Measurements from ENCODE around the gene OXLD1. TPM values are rescaled to one million over a fixed set of nuclear protein-coding genes. Genes with fewer than 3 reads are reported as not detected.

Gene OXLD1
- polyA plus RNA-seq, 1 of the 3 experiments (the other 2 are of a cell fraction), result 103 TPM

DNA sequence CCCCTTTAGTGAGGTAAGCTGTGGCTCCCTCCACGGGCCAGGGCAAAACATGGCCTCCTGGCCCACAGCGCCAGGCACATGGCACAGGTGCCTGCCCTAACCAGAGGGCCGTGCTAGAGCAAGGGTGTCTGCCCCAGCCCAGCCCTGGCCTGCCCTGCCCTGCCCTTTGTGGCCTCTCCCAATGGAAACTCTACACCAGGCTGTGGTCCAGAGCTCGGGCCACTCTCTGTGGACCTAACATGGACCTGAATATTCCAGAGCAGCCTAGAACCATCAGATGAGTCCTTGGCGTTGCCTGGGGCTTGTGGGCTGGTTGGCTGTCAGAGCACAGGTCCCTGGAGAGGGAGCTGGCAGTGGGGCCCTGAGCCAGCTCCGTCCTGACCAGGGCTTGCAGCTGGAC is 28.8 kb upstream of the OXLD1 start:
- Histone ChIP-seq H3K4me2 (no peak overlapping the region), H3F3A (replicated peaks; ENCODE audit: insufficient read depth) (peaks cover 31% of the 10 kb centered on the region), H4K20me1 (ENCODE audit: insufficient read depth) (peaks cover 52% of the 10 kb centered on the region), H3K9me2 (no peaks in the 10 kb centered on the region), H3K4me1 (ENCODE audit: control insufficient read depth in 1 of 2, insufficient read depth in 2 of 2, low read depth in 1 of 2, low read length in 1 of 2) (no peaks in the 10 kb centered on the region), H2AFZ (ENCODE audit: low read depth) (no peak overlapping the region), H3K36me3 (replicated peaks in 1 of 2; ENCODE audit: control insufficient read depth in 1 of 2, insufficient read depth in 2 of 2, low read length in 1 of 2) (peaks cover 49 to 84% of the 10 kb centered on the region in 2 experiments), H3K27me3 (ENCODE audit: insufficient read depth) (no peaks in the 10 kb centered on the region), H3K79me2 (ENCODE audit: insufficient read depth) (peaks cover 94% of the 10 kb centered on the region), H3K4me3 (ENCODE audit: low read depth in 2 of 2, low read length in 1 of 2) (no peak overlapping the region), H3K27ac (ENCODE audit: low read depth in 2 of 2, low read length in 1 of 2) (no peak overlapping the region), H3K9me3 (no peaks in the 10 kb centered on the region), H3K9ac (no peak overlapping the region)
- CTCF ChIA-PET, result interaction anchor here (0.6 to 1.8 kb wide), 4 partner anchors 17 to 24 kb away, joined by 3 to 9 read pairs (median 3); no protein-coding TSS in a partner anchor
- no peak for TF ChIP-seq RAD21 (IDR thresholded peaks at IDR 0.05; ENCODE audit: low read length)
- no peak for DNase-seq
- POLR2A ChIA-PET, result interaction anchor here (0.7 to 1.3 kb wide), 2 partner anchors 12 kb away, joined by 3 to 5 read pairs; partner anchors contain the start of genes ARL16 and HGS
- WGBS (ENCODE audit: low lambda C conversion rate), result 90% methylated on average over 2 of the region's 6 CpGs

DNA sequence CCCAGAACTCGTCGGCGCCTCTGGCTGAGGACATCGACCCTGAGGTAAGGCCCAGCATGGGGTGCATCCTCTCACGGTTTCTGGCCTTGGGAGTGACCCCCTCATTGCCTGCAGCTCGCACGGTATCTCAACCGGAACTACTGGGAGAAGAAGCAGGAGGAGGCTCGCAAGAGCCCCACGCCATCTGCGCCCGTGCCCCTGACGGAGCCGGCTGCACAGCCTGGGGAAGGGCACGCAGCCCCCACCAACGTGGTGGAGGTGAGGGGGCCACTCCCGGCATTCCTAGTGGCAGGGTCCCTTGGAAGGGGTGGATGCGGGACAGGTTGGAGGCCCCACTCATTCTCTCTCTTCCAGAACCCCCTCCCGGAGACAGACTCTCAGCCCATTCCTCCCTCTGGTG is 28.4 kb upstream of the OXLD1 start:
- Histone ChIP-seq H3K27me3 (ENCODE audit: insufficient read depth) (no peaks in the 10 kb centered on the region), H2AFZ (ENCODE audit: low read depth) (no peak overlapping the region), H3K9me3 (no peaks in the 10 kb centered on the region), H4K20me1 (ENCODE audit: insufficient read depth) (peaks cover 56% of the 10 kb centered on the region), H3K9ac (no peak overlapping the region), H3F3A (replicated peaks; ENCODE audit: insufficient read depth) (peaks cover 31% of the 10 kb centered on the region), H3K9me2 (no peaks in the 10 kb centered on the region), H3K4me2 (no peak overlapping the region), H3K79me2 (ENCODE audit: insufficient read depth) (peaks cover 94% of the 10 kb centered on the region), H3K36me3 (replicated peaks in 1 of 2; ENCODE audit: control insufficient read depth in 1 of 2, insufficient read depth in 2 of 2, low read length in 1 of 2) (peaks cover 47 to 88% of the 10 kb centered on the region in 2 experiments), H3K27ac (ENCODE audit: low read depth in 2 of 2, low read length in 1 of 2) (no peak overlapping the region), H3K4me1 (ENCODE audit: control insufficient read depth in 1 of 2, insufficient read depth in 2 of 2, low read depth in 1 of 2, low read length in 1 of 2) (no peaks in the 10 kb centered on the region), H3K4me3 (ENCODE audit: low read depth in 2 of 2, low read length in 1 of 2) (no peak overlapping the region)
- TF ChIP-seq EP300 (IDR thresholded peaks at IDR 0.05; ENCODE audit: borderline replicate concordance in 1 of 2, low read depth in 1 of 2, low read length in 1 of 2) (no peak), CHD2 (IDR thresholded peaks at IDR 0.05; ENCODE audit: low read length, partially characterized antibody) (no peak), NRF1 (IDR thresholded peaks at IDR 0.05; ENCODE audit: low read depth, low read length) (no peak), TEAD4 (IDR thresholded peaks at IDR 0.05; ENCODE audit: borderline replicate concordance, insufficient read depth) (no peak), TAF1 (IDR thresholded peaks at IDR 0.05; ENCODE audit: borderline replicate concordance, low read depth, low read length) (no peak), POLR2AphosphoS5 (IDR thresholded peaks at IDR 0.05; ENCODE audit: low read depth, low read length) (no peak), SMC3 (IDR thresholded peaks at IDR 0.05; ENCODE audit: low read depth, low read length) (no peak)
- TF ChIP-seq, protein P1, sequence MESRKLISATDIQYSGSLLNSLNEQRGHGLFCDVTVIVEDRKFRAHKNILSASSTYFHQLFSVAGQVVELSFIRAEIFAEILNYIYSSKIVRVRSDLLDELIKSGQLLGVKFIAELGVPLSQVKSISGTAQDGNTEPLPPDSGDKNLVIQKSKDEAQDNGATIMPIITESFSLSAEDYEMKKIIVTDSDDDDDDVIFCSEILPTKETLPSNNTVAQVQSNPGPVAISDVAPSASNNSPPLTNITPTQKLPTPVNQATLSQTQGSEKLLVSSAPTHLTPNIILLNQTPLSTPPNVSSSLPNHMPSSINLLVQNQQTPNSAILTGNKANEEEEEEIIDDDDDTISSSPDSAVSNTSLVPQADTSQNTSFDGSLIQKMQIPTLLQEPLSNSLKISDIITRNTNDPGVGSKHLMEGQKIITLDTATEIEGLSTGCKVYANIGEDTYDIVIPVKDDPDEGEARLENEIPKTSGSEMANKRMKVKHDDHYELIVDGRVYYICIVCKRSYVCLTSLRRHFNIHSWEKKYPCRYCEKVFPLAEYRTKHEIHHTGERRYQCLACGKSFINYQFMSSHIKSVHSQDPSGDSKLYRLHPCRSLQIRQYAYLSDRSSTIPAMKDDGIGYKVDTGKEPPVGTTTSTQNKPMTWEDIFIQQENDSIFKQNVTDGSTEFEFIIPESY (IDR thresholded peaks at IDR 0.05; ENCODE audit: borderline replicate concordance, low read depth), result no peak
- TF ChIP-seq, protein P2, sequence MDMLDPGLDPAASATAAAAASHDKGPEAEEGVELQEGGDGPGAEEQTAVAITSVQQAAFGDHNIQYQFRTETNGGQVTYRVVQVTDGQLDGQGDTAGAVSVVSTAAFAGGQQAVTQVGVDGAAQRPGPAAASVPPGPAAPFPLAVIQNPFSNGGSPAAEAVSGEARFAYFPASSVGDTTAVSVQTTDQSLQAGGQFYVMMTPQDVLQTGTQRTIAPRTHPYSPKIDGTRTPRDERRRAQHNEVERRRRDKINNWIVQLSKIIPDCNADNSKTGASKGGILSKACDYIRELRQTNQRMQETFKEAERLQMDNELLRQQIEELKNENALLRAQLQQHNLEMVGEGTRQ (IDR thresholded peaks at IDR 0.05; ENCODE audit: borderline replicate concordance, low read depth, low read length), result no peak
- ChIA-PET CTCF (interaction anchor here (1.4 to 1.8 kb wide), 4 partner anchors 10 to 23 kb away, joined by 3 to 9 read pairs (median 4); no protein-coding TSS in a partner anchor), POLR2A (interaction anchor here (1.3 to 3.2 kb wide), 2 partner anchors 11 kb away, joined by 5 to 14 read pairs; partner anchors contain the start of genes ARL16 and HGS)
- 98% methylated on average over 19 of the region's 19 CpGs for WGBS (ENCODE audit: low lambda C conversion rate)
- DNase-seq, result no peak
